Activated CD4-positive, alpha-beta T cell treated with anti-CD3 and anti-CD28 coated beads, Interleukin-2, amount 10 ng/mL, durations not matched to agents 7 days and 5 days (primary cell): ENCODE data around the gene STPG1. TPM values are rescaled to one million over a fixed set of nuclear protein-coding genes. Genes with fewer than 3 reads are reported as not detected.

ENCODE experiments used
- CTCF ChIA-PET: fragments of 350-600 bp; sonication (Branson Sonifier 250); formaldehyde crosslinking; loops from one replicate; lab custom pipeline; 2021; ENCODE audit warnings: antibody characterized with exemption; lab: Charles Lee
- POLR2A ChIA-PET: fragments of 350-600 bp; sonication (Branson Sonifier 250); formaldehyde crosslinking; loops from one replicate; lab custom pipeline; 2021; ENCODE audit warnings: antibody characterized with exemption; lab: Charles Lee
- DNase-seq: peaks from one replicate; pipeline ENCODE4 v3.0.0-alpha.2; 2020
- H3K27ac Mint-ChIP-seq: one replicate; pipeline ENCODE4 v1.8.0; 2021; ENCODE audit warnings: mild to moderate bottlenecking, moderate library complexity, mixed read lengths
- H3K27me3 Mint-ChIP-seq: one replicate; pipeline ENCODE4 v1.8.0; 2021; ENCODE audit warnings: mixed read lengths
- H3K36me3 Mint-ChIP-seq: one replicate; pipeline ENCODE4 v1.8.0; 2021; ENCODE audit warnings: low read depth, mixed read lengths
- H3K4me1 Mint-ChIP-seq: one replicate; pipeline ENCODE4 v1.8.0; 2021; ENCODE audit warnings: mixed read lengths
- H3K4me3 Mint-ChIP-seq: one replicate; pipeline ENCODE4 v1.8.0; 2021; ENCODE audit warnings: mild to moderate bottlenecking, moderate library complexity, mixed read lengths
- H3K9me3 Mint-ChIP-seq: one replicate; pipeline ENCODE4 v1.8.0; 2021; ENCODE audit warnings: mixed read lengths
- total RNA-seq, 2 experiments: library from RNA; stranded (reverse); gene quantifications; one replicate each; pipeline ENCODE4 v1.2.3, GENCODE V29; 2021

The STPG1 gene
- total RNA-seq, 2 experiments from 2014 or later, result 10.0 to 11.0 TPM

- H3K27ac Mint-ChIP-seq, result no peak overlapping the region
- no peaks in the 10 kb centered on the region for H3K9me3 Mint-ChIP-seq
- no peak overlapping the region for H3K4me3 Mint-ChIP-seq
- H3K36me3 Mint-ChIP-seq, result peaks cover 3% of the 10 kb centered on the region
- ChIA-PET CTCF (interaction anchor here (1.6 kb wide), 1 partner anchor 23 kb away, joined by 6 read pairs; no protein-coding TSS in a partner anchor), POLR2A (no interaction called here)
- H3K27me3 Mint-ChIP-seq, result no peaks in the 10 kb centered on the region
- DNase-seq, result no peak
- H3K4me1 Mint-ChIP-seq, result peaks cover 16% of the 10 kb centered on the region
These were observed 51.8 kb downstream of the STPG1 start for GRCh38 chr1:24361811-24362210.

GRCh38 chr1:24360681-24361080 is 52.9 kb downstream of the STPG1 start:
- ChIA-PET POLR2A (no interaction called here), CTCF (interaction anchor here (1.2 to 2.1 kb wide), 2 partner anchors 7 to 19 kb away, joined by 3 to 5 read pairs; no protein-coding TSS in a partner anchor)
- H3K4me3 Mint-ChIP-seq, result no peak overlapping the region
- H3K27ac Mint-ChIP-seq, result no peak overlapping the region
- no peaks in the 10 kb centered on the region for H3K9me3 Mint-ChIP-seq
- peaks cover 3% of the 10 kb centered on the region for H3K36me3 Mint-ChIP-seq
- no peak for DNase-seq
- H3K27me3 Mint-ChIP-seq, result no peaks in the 10 kb centered on the region
- peaks cover 10% of the 10 kb centered on the region for H3K4me1 Mint-ChIP-seq

DNA sequence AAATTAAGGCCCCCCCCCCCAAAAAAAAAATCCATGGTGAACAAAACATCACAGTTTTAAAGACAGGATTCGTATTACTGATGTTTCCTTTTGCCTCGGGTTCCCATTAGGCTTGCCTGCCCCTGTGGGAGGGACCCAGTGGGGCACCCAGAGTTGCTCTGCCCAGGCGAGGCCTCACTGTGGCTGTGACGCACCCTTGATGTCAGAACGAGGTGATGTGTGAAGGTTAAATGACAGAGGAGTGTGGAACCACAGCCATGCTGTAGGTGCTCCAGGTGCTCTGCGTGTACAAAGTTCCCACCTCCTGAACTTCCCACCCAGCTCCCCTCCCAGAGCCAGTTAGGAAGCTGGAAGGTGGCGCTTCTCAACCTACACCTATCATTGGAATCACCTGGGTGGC is 56.5 kb downstream of the STPG1 start:
- peaks cover 3% of the 10 kb centered on the region for H3K36me3 Mint-ChIP-seq
- CTCF ChIA-PET, result interaction anchor here (0.8 to 1.7 kb wide), 2 partner anchors 10 to 12 kb away, joined by 3 to 4 read pairs; no protein-coding TSS in a partner anchor
- no peak overlapping the region for H3K4me3 Mint-ChIP-seq
- H3K27ac Mint-ChIP-seq, result no peak overlapping the region
- DNase-seq, result no peak
- H3K27me3 Mint-ChIP-seq, result no peaks in the 10 kb centered on the region
- peaks cover 9% of the 10 kb centered on the region for H3K4me1 Mint-ChIP-seq
- no peaks in the 10 kb centered on the region for H3K9me3 Mint-ChIP-seq
- POLR2A ChIA-PET, result no interaction called here

GRCh38 chr1:24355466-24355865 is 58.1 kb downstream of the STPG1 start:
- Mint-ChIP-seq H3K4me3 (no peak overlapping the region), H3K27ac (no peak overlapping the region)
- CTCF ChIA-PET, result interaction anchor here (0.6 to 1.0 kb wide), 3 partner anchors 37 to 190 kb away, joined by 3 read pairs; no protein-coding TSS in a partner anchor

GRCh38 chr1:24353292-24353891 is 60.2 kb downstream of the STPG1 start:
- CTCF ChIA-PET, result no interaction called here
- DNase-seq, result no peak
- POLR2A ChIA-PET, result no interaction called here
- no peak overlapping the region for H3K4me3 Mint-ChIP-seq
- no peak overlapping the region for H3K27ac Mint-ChIP-seq
- no peaks in the 10 kb centered on the region for H3K9me3 Mint-ChIP-seq
- H3K4me1 Mint-ChIP-seq, result peaks cover 32% of the 10 kb centered on the region
- H3K27me3 Mint-ChIP-seq, result no peaks in the 10 kb centered on the region
- H3K36me3 Mint-ChIP-seq, result peaks cover 3% of the 10 kb centered on the region

More at GRCh38 chr1:24355466-24355865, 58.1 kb downstream of the STPG1 start:
- no peak for DNase-seq
- POLR2A ChIA-PET, result no interaction called here
- Mint-ChIP-seq H3K27me3 (no peaks in the 10 kb centered on the region), H3K9me3 (no peaks in the 10 kb centered on the region), H3K36me3 (peaks cover 3% of the 10 kb centered on the region), H3K4me1 (peaks cover 23% of the 10 kb centered on the region)

DNA sequence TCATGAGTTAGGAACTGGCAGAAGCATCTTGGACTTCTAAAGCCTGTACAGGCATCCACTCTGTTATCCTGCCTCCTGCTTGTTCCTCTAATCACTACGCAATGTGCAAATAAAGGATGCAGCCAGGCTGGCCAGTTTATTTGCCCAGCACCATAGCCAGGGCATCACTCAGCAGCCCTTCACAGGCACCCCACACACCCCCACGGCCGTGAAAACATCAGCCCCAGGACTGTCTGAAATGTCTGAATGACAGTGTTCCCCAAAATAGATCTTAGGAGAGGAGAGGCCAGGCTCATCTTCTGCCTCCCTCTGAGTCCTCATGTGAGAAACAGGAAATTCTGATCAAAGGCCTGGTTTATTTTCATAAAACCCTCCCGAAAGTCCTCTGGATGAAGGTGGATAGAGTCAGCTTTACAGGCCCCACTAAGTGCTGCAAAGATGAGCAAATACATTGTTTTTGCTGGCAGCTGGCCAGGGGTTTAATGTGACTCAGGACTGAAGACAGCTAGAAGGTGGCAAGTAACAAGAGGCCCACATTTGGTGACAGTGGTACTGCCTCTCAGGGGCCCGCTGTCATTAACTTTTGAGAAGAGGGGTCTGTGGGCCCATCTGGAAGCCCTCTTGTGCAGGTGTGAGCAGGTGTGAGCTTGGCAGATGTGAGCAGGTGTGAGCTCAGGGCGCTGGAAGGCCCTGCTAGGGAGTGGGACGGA is 61.5 kb downstream of the STPG1 start:
- Mint-ChIP-seq H3K27ac (peak overlapping the region; percentile 37), H3K27me3 (no peaks in the 10 kb centered on the region), H3K36me3 (no peaks in the 10 kb centered on the region), H3K4me3 (no peak overlapping the region), H3K9me3 (no peaks in the 10 kb centered on the region), H3K4me1 (peaks cover 32% of the 10 kb centered on the region)
- ChIA-PET POLR2A (no interaction called here), CTCF (interaction anchor here (1.0 to 1.6 kb wide), 2 partner anchors 10 to 153 kb away, joined by 3 to 7 read pairs; no protein-coding TSS in a partner anchor)
- no peak for DNase-seq

DNA sequence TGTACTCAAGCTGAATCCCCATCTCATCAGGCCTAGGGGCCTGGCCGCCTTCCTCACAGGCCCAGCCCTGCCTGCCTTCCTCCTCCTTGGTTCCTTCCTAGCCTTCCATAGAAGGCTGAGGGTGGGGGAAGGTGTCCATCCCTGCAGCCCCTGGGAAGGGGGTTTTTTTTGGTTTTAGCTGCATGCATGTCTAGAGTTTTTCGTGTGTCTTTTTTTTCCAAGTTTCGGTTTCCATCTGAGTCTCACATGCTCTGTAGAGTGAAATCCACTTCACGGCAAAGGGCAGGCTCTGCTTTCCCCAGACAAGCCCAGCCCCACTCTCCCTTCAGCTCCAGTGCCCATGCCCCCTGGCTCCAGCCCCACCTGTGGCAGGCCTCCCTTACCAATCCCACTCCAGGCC is 62.3 kb downstream of the STPG1 start:
- H3K4me1 Mint-ChIP-seq, result peaks cover 32% of the 10 kb centered on the region
- no peaks in the 10 kb centered on the region for H3K36me3 Mint-ChIP-seq
- DNase-seq, result peak; percentile 27
- CTCF ChIA-PET, result interaction anchor here (1.0 to 1.6 kb wide), 2 partner anchors 9 to 152 kb away, joined by 3 to 7 read pairs; no protein-coding TSS in a partner anchor
- POLR2A ChIA-PET, result no interaction called here
- no peaks in the 10 kb centered on the region for H3K9me3 Mint-ChIP-seq
- peak overlapping the region; percentile 67 for H3K27ac Mint-ChIP-seq
- peaks cover 3% of the 10 kb centered on the region for H3K27me3 Mint-ChIP-seq
- H3K4me3 Mint-ChIP-seq, result peak overlapping the region; percentile 28

DNA sequence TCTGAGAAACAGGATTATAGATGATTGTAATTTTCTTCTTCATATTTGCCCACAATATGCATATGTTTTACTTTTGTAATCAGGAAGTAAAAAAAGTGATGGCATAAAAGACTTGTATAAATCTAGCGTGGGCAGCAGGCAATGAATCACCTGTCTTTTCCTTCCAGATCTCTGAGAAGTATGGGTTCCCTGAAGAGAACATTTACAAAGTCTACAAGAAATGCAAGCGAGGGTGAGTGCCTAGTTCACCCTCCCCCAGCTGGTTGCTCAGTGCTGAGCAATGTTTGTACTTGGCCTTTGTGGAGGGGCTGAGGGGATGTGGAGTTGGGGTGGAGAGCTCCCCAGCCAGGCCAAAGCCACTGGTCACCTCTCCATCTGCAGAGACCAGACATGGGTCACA is 63.7 kb downstream of the STPG1 start:
- H3K4me1 Mint-ChIP-seq, result peaks cover 32% of the 10 kb centered on the region
- ChIA-PET CTCF (interaction anchor here (1.6 to 2.4 kb wide), 3 partner anchors 18 to 43 kb away, joined by 3 to 12 read pairs (median 7); no protein-coding TSS in a partner anchor), POLR2A (no interaction called here)
- no peak overlapping the region for H3K27ac Mint-ChIP-seq
- no peak for DNase-seq
- H3K4me3 Mint-ChIP-seq, result no peak overlapping the region
- no peaks in the 10 kb centered on the region for H3K36me3 Mint-ChIP-seq
- H3K27me3 Mint-ChIP-seq, result peaks cover 6% of the 10 kb centered on the region
- H3K9me3 Mint-ChIP-seq, result no peaks in the 10 kb centered on the region

- Mint-ChIP-seq H3K27ac (no peak overlapping the region), H3K4me1 (peaks cover 30% of the 10 kb centered on the region), H3K4me3 (no peak overlapping the region), H3K9me3 (no peaks in the 10 kb centered on the region), H3K36me3 (no peaks in the 10 kb centered on the region), H3K27me3 (peaks cover 6% of the 10 kb centered on the region)
- ChIA-PET CTCF (interaction anchor here (1.0 to 2.4 kb wide), 3 partner anchors 20 to 45 kb away, joined by 4 to 12 read pairs (median 7); no protein-coding TSS in a partner anchor), POLR2A (no interaction called here)
- DNase-seq, result no peak
These were observed 65.4 kb downstream of the STPG1 start for GRCh38 chr1:24348196-24348595.

DNA sequence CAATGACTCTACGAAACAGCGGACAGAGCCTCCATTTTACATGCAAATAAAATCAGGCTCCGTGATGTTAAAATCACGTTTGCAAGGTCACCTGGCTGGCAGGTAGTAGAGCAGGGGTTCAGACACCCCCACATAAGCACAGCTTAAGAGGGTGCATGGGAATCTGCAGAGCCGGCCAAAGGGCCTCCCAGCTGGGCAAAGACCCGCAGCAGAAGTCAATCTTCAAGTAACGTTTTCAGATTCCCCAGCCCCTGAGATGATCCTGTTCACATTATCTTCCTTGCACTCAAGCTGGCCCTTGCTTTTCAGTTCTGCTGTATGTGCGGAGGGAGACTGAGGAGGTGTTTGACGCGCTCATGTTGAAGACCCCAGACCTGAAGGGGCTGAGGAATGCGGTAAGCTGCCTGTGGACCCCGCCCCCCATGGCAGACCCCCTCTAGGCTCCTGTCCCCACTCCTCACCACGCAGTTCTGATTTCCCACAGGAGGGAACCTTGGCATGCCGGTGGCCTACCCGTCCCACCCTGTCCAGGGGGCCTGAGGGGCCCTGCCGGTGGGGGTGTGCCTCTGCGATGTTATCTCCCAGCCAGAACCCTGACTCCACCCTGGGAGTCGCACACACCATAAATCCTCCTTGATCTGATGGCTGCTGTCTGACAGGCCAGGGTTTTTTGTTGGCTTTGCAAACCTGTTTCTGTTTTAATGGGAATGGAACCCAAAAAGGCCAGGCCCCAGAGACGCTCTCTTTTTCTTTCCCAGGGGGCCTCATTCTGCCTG is 66.2 kb downstream of the STPG1 start:
- CTCF ChIA-PET, result interaction anchor here (0.8 to 2.4 kb wide), 4 partner anchors 10 to 58 kb away, joined by 3 to 12 read pairs (median 6); no protein-coding TSS in a partner anchor
- Mint-ChIP-seq H3K27ac (no peak overlapping the region), H3K9me3 (no peaks in the 10 kb centered on the region)

DNA sequence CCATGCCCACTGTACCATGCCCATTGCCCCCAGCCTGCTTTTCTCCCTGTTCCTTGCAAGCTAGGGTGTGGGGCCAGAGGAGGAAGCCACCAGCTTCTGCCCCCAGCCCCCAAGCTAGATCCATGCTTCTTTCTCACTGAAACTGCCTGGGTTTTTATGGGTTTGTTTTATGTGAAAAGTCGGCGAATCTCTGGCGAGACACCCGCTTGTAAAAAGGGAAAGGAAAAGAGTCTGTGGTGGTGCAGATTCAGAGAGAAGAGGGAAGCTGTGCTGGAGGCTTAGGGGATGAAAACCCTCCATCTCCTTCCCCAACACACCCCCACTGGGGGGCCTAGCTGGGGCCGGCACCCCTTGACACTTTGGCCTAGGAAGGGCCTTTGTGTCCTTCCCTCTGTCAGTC is 68.2 kb downstream of the STPG1 start:
- H3K4me1 Mint-ChIP-seq, result peaks cover 8% of the 10 kb centered on the region
- H3K36me3 Mint-ChIP-seq, result no peaks in the 10 kb centered on the region
- ChIA-PET CTCF (interaction anchor here (1.0 to 1.2 kb wide), 3 partner anchors 11 to 25 kb away, joined by 3 read pairs; no protein-coding TSS in a partner anchor), POLR2A (no interaction called here)
- no peaks in the 10 kb centered on the region for H3K9me3 Mint-ChIP-seq
- H3K27ac Mint-ChIP-seq, result peak overlapping the region; percentile 54
- peaks cover 6% of the 10 kb centered on the region for H3K27me3 Mint-ChIP-seq
- DNase-seq, result no peak
- no peak overlapping the region for H3K4me3 Mint-ChIP-seq

More for the DNA sequence above, 66.2 kb downstream of the STPG1 start:
- no peaks in the 10 kb centered on the region for H3K36me3 Mint-ChIP-seq
- peaks cover 26% of the 10 kb centered on the region for H3K4me1 Mint-ChIP-seq
- peaks cover 6% of the 10 kb centered on the region for H3K27me3 Mint-ChIP-seq
- POLR2A ChIA-PET, result no interaction called here
- DNase-seq, result no peak
- no peak overlapping the region for H3K4me3 Mint-ChIP-seq

DNA sequence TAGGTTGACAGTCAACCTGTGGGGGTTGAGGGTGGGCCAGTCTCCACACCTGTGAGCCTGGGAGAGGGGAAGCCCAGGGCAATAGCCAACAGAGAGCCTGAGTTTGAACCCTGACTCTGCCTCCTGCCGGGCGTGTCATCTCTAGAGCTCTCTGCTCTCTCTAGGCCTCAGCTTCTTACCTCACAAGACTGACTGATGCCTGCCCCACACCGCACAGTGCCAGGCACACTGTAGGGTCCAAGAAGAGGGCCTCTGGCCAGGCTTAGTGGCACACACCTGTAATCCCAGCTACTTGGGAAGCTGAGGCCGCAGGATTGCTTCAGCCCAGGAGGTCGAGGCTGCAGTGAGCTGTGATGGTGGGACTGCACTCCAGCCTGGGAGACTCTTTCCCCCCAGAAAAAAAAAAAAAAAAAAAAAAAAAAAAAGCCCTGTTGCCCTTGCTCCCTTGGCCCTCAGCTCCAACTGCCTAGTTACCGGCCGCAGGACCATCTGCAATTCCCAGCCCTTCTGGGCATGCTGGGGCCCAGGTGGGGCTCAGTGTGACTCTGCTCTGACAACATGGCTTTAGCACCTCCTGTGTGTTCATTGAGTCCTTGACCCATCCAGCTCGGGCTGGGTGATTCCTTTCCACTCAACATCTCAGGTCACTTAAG is 69.4 kb downstream of the STPG1 start:
- H3K4me3 Mint-ChIP-seq, result no peak overlapping the region
- CTCF ChIA-PET, result interaction anchor here (1.0 to 2.9 kb wide), 3 partner anchors 21 to 48 kb away, joined by 3 to 13 read pairs (median 4); no protein-coding TSS in a partner anchor
- DNase-seq, result no peak
- no peaks in the 10 kb centered on the region for H3K9me3 Mint-ChIP-seq
- POLR2A ChIA-PET, result interaction anchor here (0.6 kb wide), 1 partner anchor 145 kb away, joined by 5 read pairs; no protein-coding TSS in a partner anchor
- H3K36me3 Mint-ChIP-seq, result no peaks in the 10 kb centered on the region
- no peak overlapping the region for H3K27ac Mint-ChIP-seq
- H3K27me3 Mint-ChIP-seq, result peaks cover 6% of the 10 kb centered on the region
- no peaks in the 10 kb centered on the region for H3K4me1 Mint-ChIP-seq
